ENCODE results near the gene SH3BP2. TPM values are rescaled to one million over a fixed set of nuclear protein-coding genes. Genes with fewer than 3 reads are reported as not detected.
A peak's percentile ranks its signal among the peaks of the same experiment; 100 is the strongest.

SH3BP2 gene
- total and polyA plus RNA-seq, 10 of the 15 experiments (the other 5 are each of a cell fraction or from before 2014, with no cell fraction given), result 1.1 to 61.8 (median 23.9) TPM

DNA sequence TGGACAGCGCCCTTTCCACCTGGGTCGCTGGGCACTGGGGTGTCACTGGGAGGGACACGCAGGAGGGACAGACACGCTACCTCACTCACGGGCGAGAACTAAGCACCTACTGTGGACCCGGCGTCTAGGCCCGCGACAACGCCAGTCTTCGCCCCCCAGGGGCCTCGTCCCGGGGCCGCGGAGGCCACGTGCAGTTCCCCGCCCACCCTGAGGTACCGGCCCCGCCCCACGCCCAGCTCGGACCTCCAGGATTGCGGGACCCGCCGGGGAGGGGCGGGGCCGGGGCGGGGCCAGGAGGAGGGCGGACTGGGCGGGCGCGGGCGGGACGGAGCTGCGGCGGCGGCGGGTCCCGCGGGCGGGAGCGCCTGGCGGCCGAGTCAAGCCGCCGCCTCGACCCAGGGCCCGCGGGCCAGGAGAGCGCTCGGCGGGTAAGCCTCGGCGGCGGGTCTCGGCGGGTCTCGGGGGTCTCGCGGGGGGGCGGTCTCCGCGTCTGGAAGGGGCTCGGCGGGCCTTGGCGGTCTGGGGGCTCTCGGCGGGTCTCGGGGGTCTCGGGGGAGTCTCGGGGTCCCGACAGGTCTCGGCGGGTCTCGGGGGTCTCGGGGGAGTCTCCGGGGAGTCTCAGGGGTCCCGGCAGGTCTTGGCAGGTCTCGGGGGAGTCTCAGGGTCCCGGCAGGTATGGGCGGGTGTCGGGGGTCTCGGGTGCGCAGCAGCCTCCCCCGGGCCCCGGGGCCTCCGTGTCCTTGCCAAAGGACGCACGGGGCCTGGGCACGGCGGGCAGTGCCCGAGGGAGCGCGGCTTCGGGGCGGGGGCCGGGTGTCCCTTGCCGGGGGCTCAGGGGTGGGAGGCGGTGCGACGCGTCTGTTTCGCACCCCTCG lies at the start of gene SH3BP2 (continued):
- TF ChIP-seq, protein P1, sequence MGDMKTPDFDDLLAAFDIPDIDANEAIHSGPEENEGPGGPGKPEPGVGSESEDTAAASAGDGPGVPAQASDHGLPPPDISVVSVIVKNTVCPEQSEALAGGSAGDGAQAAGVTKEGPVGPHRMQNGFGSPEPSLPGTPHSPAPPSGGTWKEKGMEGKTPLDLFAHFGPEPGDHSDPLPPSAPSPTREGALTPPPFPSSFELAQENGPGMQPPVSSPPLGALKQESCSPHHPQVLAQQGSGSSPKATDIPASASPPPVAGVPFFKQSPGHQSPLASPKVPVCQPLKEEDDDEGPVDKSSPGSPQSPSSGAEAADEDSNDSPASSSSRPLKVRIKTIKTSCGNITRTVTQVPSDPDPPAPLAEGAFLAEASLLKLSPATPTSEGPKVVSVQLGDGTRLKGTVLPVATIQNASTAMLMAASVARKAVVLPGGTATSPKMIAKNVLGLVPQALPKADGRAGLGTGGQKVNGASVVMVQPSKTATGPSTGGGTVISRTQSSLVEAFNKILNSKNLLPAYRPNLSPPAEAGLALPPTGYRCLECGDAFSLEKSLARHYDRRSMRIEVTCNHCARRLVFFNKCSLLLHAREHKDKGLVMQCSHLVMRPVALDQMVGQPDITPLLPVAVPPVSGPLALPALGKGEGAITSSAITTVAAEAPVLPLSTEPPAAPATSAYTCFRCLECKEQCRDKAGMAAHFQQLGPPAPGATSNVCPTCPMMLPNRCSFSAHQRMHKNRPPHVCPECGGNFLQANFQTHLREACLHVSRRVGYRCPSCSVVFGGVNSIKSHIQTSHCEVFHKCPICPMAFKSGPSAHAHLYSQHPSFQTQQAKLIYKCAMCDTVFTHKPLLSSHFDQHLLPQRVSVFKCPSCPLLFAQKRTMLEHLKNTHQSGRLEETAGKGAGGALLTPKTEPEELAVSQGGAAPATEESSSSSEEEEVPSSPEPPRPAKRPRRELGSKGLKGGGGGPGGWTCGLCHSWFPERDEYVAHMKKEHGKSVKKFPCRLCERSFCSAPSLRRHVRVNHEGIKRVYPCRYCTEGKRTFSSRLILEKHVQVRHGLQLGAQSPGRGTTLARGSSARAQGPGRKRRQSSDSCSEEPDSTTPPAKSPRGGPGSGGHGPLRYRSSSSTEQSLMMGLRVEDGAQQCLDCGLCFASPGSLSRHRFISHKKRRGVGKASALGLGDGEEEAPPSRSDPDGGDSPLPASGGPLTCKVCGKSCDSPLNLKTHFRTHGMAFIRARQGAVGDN (IDR thresholded peaks at IDR 0.05), result peak; percentile 44; the same call in 1 of the 2 replicates
- TF ChIP-seq, protein P2, sequence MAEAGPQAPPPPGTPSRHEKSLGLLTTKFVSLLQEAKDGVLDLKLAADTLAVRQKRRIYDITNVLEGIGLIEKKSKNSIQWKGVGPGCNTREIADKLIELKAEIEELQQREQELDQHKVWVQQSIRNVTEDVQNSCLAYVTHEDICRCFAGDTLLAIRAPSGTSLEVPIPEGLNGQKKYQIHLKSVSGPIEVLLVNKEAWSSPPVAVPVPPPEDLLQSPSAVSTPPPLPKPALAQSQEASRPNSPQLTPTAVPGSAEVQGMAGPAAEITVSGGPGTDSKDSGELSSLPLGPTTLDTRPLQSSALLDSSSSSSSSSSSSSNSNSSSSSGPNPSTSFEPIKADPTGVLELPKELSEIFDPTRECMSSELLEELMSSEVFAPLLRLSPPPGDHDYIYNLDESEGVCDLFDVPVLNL (IDR thresholded peaks at IDR 0.05; ENCODE audit: low read depth, low read length), result no peak
- no peak for TF ChIP-seq SMARCA5 (IDR thresholded peaks at IDR 0.05)
- no peak for TF ChIP-seq NFXL1 (IDR thresholded peaks at IDR 0.05; ENCODE audit: borderline replicate concordance)
- no peak for TF ChIP-seq HDAC2 (IDR thresholded peaks at IDR 0.05)
- TF ChIP-seq, protein P3, sequence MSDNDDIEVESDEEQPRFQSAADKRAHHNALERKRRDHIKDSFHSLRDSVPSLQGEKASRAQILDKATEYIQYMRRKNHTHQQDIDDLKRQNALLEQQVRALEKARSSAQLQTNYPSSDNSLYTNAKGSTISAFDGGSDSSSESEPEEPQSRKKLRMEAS (IDR thresholded peaks at IDR 0.05; ENCODE audit: low read depth, low read length), result peak; percentile 74; the same call in 1 of the 2 replicates
- TF ChIP-seq CREB1 (IDR thresholded peaks at IDR 0.05; ENCODE audit: low read depth), result no peak
- TF ChIP-seq NRF1 (conservative IDR thresholded peaks at IDR 0.05; ENCODE audit: low read depth, low read length), result no peak
- peak; percentile 63 to 88; a peak in 3 of 4 replicates for TF ChIP-seq BHLHE40 (IDR thresholded peaks at IDR 0.05; ENCODE audit: borderline replicate concordance in 1 of 2, low read depth in 2 of 2, low read length in 1 of 2)
- no peak for TF ChIP-seq CEBPB (IDR thresholded peaks at IDR 0.05; ENCODE audit: borderline replicate concordance in 1 of 2, low read depth in 2 of 2, low read length in 2 of 2)
- TF ChIP-seq IRF4 (IDR thresholded peaks at IDR 0.05; ENCODE audit: low read depth, low read length), result no peak
- no peak for TF ChIP-seq CBFB (IDR thresholded peaks at IDR 0.05; ENCODE audit: low read depth)
- TF ChIP-seq YY1 (IDR thresholded peaks at IDR 0.05; ENCODE audit: low read depth, low read length), result no peak
- TF ChIP-seq HDGF (IDR thresholded peaks at IDR 0.05), result no peak
- no peak for TF ChIP-seq ATF2 (IDR thresholded peaks at IDR 0.05; ENCODE audit: low read length)
- no peak for TF ChIP-seq NR2C1 (IDR thresholded peaks at IDR 0.05)
- TF ChIP-seq, protein P4, sequence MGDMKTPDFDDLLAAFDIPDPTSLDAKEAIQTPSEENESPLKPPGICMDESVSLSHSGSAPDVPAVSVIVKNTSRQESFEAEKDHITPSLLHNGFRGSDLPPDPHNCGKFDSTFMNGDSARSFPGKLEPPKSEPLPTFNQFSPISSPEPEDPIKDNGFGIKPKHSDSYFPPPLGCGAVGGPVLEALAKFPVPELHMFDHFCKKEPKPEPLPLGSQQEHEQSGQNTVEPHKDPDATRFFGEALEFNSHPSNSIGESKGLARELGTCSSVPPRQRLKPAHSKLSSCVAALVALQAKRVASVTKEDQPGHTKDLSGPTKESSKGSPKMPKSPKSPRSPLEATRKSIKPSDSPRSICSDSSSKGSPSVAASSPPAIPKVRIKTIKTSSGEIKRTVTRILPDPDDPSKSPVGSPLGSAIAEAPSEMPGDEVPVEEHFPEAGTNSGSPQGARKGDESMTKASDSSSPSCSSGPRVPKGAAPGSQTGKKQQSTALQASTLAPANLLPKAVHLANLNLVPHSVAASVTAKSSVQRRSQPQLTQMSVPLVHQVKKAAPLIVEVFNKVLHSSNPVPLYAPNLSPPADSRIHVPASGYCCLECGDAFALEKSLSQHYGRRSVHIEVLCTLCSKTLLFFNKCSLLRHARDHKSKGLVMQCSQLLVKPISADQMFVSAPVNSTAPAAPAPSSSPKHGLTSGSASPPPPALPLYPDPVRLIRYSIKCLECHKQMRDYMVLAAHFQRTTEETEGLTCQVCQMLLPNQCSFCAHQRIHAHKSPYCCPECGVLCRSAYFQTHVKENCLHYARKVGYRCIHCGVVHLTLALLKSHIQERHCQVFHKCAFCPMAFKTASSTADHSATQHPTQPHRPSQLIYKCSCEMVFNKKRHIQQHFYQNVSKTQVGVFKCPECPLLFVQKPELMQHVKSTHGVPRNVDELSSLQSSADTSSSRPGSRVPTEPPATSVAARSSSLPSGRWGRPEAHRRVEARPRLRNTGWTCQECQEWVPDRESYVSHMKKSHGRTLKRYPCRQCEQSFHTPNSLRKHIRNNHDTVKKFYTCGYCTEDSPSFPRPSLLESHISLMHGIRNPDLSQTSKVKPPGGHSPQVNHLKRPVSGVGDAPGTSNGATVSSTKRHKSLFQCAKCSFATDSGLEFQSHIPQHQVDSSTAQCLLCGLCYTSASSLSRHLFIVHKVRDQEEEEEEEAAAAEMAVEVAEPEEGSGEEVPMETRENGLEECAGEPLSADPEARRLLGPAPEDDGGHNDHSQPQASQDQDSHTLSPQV (IDR thresholded peaks at IDR 0.05), result no peak
